ENCODE data around the gene MYO3A.

DNA sequence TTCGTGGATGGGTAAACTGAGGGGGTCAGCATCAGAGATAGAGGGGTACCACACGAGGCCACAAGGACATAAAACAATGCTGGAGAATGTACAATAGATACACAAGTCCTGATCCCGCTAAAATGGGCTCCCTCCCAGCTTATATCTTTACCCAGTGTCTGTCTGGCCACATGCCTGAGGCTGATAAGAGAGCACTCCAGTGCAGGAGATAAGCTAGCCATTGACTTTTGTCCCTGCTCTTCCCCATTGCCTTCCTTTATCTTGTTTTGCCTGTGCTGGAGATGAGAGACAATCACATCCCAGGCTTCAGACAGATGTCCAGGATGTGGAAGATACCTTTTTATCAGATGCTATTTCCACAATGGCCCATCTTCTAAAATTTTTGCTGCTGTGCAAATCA, 288.5 kb downstream of the MYO3A start:
- TF ChIP-seq, protein P1, sequence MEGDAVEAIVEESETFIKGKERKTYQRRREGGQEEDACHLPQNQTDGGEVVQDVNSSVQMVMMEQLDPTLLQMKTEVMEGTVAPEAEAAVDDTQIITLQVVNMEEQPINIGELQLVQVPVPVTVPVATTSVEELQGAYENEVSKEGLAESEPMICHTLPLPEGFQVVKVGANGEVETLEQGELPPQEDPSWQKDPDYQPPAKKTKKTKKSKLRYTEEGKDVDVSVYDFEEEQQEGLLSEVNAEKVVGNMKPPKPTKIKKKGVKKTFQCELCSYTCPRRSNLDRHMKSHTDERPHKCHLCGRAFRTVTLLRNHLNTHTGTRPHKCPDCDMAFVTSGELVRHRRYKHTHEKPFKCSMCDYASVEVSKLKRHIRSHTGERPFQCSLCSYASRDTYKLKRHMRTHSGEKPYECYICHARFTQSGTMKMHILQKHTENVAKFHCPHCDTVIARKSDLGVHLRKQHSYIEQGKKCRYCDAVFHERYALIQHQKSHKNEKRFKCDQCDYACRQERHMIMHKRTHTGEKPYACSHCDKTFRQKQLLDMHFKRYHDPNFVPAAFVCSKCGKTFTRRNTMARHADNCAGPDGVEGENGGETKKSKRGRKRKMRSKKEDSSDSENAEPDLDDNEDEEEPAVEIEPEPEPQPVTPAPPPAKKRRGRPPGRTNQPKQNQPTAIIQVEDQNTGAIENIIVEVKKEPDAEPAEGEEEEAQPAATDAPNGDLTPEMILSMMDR (IDR thresholded peaks at IDR 0.05): no peak
- no peak for TF ChIP-seq EZH2 (IDR thresholded peaks at IDR 0.05; ENCODE audit: borderline replicate concordance, insufficient read depth, low read depth, low read length, poor library complexity, severe bottlenecking)

All from B cell (primary cell).